ENCODE data around the gene TFIP11. TPM values are rescaled to one million over a fixed set of nuclear protein-coding genes. Genes with fewer than 3 reads are reported as not detected.

TFIP11 gene
- total RNA-seq, 4 donors from 2014 or later = 14.8 to 39.1 (median 20.2) TPM

GRCh38 chr22:26479792-26480610 is 32.3 kb downstream of the TFIP11 start:
- DNase-seq (ENCODE audit: low spot score) = no peak
- ATAC-seq (ENCODE audit: low FRiP score) = no peak
- TF ChIP-seq CTCF (IDR thresholded peaks at IDR 0.05) = no peak

- ATAC-seq (ENCODE audit: low FRiP score) (no peak), DNase-seq (ENCODE audit: low spot score) (no peak)
- no peak for TF ChIP-seq CTCF (IDR thresholded peaks at IDR 0.05)
These were observed 33.1 kb downstream of the TFIP11 start for GRCh38 chr22:26479043-26479791.

GRCh38 chr22:26477341-26477731 is 34.9 kb downstream of the TFIP11 start:
- TF ChIP-seq CTCF (IDR thresholded peaks at IDR 0.05) = no peak
- DNase-seq (ENCODE audit: low spot score) = no peak
- no peak for ATAC-seq (ENCODE audit: low FRiP score)

- ATAC-seq (ENCODE audit: low FRiP score) = no peak
- TF ChIP-seq CTCF (IDR thresholded peaks at IDR 0.05) = no peak
- no peak for DNase-seq (ENCODE audit: low spot score)
These were observed 35.5 kb downstream of the TFIP11 start for GRCh38 chr22:26476705-26477340.

GRCh38 chr22:26474682-26475081 is 37.6 kb downstream of the TFIP11 start:
- ATAC-seq (ENCODE audit: low FRiP score) = no peak
- TF ChIP-seq CTCF (IDR thresholded peaks at IDR 0.05) = no peak
- no peak for DNase-seq (ENCODE audit: low spot score)

GRCh38 chr22:26471522-26471921 is 40.8 kb downstream of the TFIP11 start:
- no peak for ATAC-seq (ENCODE audit: low FRiP score)
- no peak for TF ChIP-seq CTCF (IDR thresholded peaks at IDR 0.05)
- DNase-seq (ENCODE audit: low spot score) = no peak
